Hepatocyte (in vitro differentiated cells): ENCODE data around the gene ZYG11A. TPM values are rescaled to one million over a fixed set of nuclear protein-coding genes. Genes with fewer than 3 reads are reported as not detected.

Source experiments
- DNase-seq: peaks from one replicate; pipeline ENCODE4 v3.0.0-alpha.2; 2016; ENCODE audit warnings: low spot score
- H2AFZ ChIP-seq: fragments of 200-600 bp; sonication (generic); 2 replicates; pipeline ENCODE4 v1.6.0; 2016; ENCODE audit warnings: antibody characterized with exemption, mild to moderate bottlenecking
- H3K27ac ChIP-seq: fragments of 200-600 bp; sonication (generic); 2 replicates; pipeline ENCODE4 v1.5.1; 2016; ENCODE audit warnings: mild to moderate bottlenecking
- H3K27me3 ChIP-seq: fragments of 200-600 bp; sonication (generic); 2 replicates; pipeline ENCODE4 v1.6.1; 2016
- H3K36me3 ChIP-seq: fragments of 200-600 bp; sonication (generic); replicated peaks from 2 replicates; pipeline ENCODE4 v1.5.1; 2016; ENCODE audit warnings: low read depth; ENCODE audit not compliant: insufficient read depth
- H3K4me1 ChIP-seq: fragments of 200-600 bp; sonication (generic); 2 replicates; pipeline ENCODE4 v1.5.1; 2016; ENCODE audit warnings: mild to moderate bottlenecking, moderate library complexity; ENCODE audit not compliant: insufficient read depth
- H3K4me2 ChIP-seq: fragments of 200-600 bp; sonication (generic); 2 replicates; pipeline ENCODE4 v1.6.0; 2016
- H3K4me3 ChIP-seq: fragments of 200-600 bp; sonication (generic); 2 replicates; pipeline ENCODE4 v1.5.1; 2016; ENCODE audit warnings: mild to moderate bottlenecking
- H3K79me2 ChIP-seq: fragments of 200-600 bp; sonication (generic); 2 replicates; pipeline ENCODE4 v1.6.0; 2017; ENCODE audit warnings: mild to moderate bottlenecking
- H3K9me2 ChIP-seq: fragments of 200-600 bp; sonication (generic); replicated peaks from 2 replicates; pipeline ENCODE4 v1.6.0; 2017; ENCODE audit warnings: mild to moderate bottlenecking; ENCODE audit not compliant: insufficient read depth
- H3K9me3 ChIP-seq: fragments of 200-600 bp; sonication (generic); 2 replicates; pipeline ENCODE4 v1.5.1; 2016; ENCODE audit warnings: low read depth, mild to moderate bottlenecking
- H4K20me1 ChIP-seq: fragments of 200-600 bp; sonication (generic); 2 replicates; pipeline ENCODE4 v1.6.0; 2016; ENCODE audit warnings: mild to moderate bottlenecking; ENCODE audit not compliant: insufficient read depth, poor library complexity, severe bottlenecking
- EZH2 ChIP-seq: fragments of 200-600 bp; sonication (generic); IDR thresholded peaks from 2 replicates; pipeline ENCODE4 v1.6.1; 2016; ENCODE audit warnings: antibody characterized with exemption, mild to moderate bottlenecking, borderline replicate concordance
- EZH2phosphoT487 ChIP-seq: fragments of 200-600 bp; sonication (generic); IDR thresholded peaks from one replicate; pipeline ENCODE4 v1.6.1; 2018; ENCODE audit warnings: antibody characterized with exemption, mild to moderate bottlenecking, low read depth, moderate library complexity; ENCODE audit not compliant: unreplicated experiment, severe bottlenecking
- WGBS: methylation state at CpG from one replicate; pipeline ENCODE4 v1.1.6; 2016; ENCODE audit warnings: low lambda C conversion rate; ENCODE audit errors: missing lambda C conversion rate; 5-methylcytosine and 5-hydroxymethylcytosine counted together
- polyA plus RNA-seq: library from polyadenylated mRNA; unstranded; fragments of >200 nt; fragmentation: Nextera tagmentation; extraction: Ambion mirVana; gene quantifications from 2 replicates; pipeline ENCODE4 v1.2.1, GENCODE V29; 2016
- total RNA-seq: library from RNA; depleted of rRNA; stranded (reverse); fragments of >200 nt; gene quantifications from 2 replicates; pipeline ENCODE4 v1.2.3, GENCODE V29; 2014
- TF ChIP-seq, protein P1 (sequence below): fragments of 200-600 bp; sonication (generic); IDR thresholded peaks from 2 replicates; pipeline ENCODE4 v1.5.1; 2016; ENCODE audit warnings: antibody characterized with exemption, mild to moderate bottlenecking; ENCODE audit not compliant: poor library complexity

The ZYG11A gene
- total and polyA plus RNA-seq, 2 experiments from 2014 or later: 0.40 to 1.8 TPM

DNA sequence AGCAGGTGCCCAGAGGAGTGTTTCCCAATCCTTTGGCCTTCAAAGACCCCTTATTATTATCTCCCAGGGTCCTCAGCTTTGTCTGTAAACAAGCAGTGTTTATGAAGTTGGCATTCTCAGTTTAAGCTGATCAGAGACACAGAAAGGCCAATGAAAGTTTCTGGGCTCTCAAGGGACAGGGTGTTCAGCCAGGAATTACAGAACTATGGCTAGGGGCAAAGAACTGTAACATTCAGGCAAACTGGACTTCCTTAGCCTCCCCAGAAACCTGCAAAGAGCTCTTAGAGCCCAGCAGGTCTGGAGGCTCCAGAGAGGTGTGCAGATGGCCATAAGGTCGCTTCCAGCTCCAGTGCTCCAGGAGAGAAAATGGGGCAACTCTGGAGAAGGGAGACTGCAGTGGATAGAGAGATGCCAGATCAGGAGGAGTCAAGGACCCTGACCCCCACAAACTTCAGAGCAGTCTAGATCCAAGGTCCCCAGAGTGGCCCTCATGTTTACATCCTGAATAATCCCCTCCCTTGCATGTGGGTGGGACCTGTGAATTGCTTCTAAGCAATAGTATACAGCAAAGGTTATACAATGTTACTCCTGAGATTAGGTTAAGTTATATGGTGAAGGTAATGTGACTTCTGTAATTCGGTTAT, 72.8 kb downstream of the ZYG11A start:
- H3K9me2 ChIP-seq: no peaks in the 10 kb centered on the region
- TF ChIP-seq EZH2 (no peak), EZH2phosphoT487 (no peak)
- TF ChIP-seq, protein P1, sequence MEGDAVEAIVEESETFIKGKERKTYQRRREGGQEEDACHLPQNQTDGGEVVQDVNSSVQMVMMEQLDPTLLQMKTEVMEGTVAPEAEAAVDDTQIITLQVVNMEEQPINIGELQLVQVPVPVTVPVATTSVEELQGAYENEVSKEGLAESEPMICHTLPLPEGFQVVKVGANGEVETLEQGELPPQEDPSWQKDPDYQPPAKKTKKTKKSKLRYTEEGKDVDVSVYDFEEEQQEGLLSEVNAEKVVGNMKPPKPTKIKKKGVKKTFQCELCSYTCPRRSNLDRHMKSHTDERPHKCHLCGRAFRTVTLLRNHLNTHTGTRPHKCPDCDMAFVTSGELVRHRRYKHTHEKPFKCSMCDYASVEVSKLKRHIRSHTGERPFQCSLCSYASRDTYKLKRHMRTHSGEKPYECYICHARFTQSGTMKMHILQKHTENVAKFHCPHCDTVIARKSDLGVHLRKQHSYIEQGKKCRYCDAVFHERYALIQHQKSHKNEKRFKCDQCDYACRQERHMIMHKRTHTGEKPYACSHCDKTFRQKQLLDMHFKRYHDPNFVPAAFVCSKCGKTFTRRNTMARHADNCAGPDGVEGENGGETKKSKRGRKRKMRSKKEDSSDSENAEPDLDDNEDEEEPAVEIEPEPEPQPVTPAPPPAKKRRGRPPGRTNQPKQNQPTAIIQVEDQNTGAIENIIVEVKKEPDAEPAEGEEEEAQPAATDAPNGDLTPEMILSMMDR: no peak
- H3K79me2 ChIP-seq: peaks cover 4% of the 10 kb centered on the region
- H2AFZ ChIP-seq: no peak overlapping the region
- H4K20me1 ChIP-seq: no peaks in the 10 kb centered on the region
- H3K4me1 ChIP-seq: no peaks in the 10 kb centered on the region
- H3K9me3 ChIP-seq: no peaks in the 10 kb centered on the region
- no peaks in the 10 kb centered on the region for H3K27me3 ChIP-seq
- no peak overlapping the region for H3K27ac ChIP-seq
- 78% methylated on average over 2 of the region's 2 CpGs for WGBS
- H3K4me3 ChIP-seq: no peak overlapping the region
- DNase-seq: no peak
- no peak overlapping the region for H3K4me2 ChIP-seq
- H3K36me3 ChIP-seq: no peaks in the 10 kb centered on the region

DNA sequence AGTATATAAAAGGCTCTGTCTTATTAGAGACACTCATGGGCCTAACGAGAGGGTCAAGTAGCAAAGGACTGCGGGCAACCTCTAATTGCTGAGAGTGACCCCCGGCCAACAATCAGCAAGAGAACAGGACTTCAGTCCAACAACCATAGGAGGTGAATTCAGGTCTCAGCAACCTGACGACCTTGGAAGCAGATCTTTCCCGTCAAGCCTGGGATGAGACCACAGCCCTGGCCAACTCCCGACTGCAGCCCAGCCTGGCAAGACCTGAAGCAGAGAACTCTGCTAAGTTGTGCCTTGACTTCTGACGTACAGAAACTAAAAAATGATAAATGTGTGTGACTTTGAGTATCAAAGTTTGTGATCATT, 73.3 kb downstream of the ZYG11A start:
- peaks cover 6% of the 10 kb centered on the region for H3K79me2 ChIP-seq
- no peaks in the 10 kb centered on the region for H3K36me3 ChIP-seq
- no peak for TF ChIP-seq EZH2phosphoT487
- no peak for TF ChIP-seq EZH2
- TF ChIP-seq, protein P1: no peak
- H3K27me3 ChIP-seq: no peaks in the 10 kb centered on the region
- H3K9me3 ChIP-seq: no peaks in the 10 kb centered on the region
- no peak overlapping the region for H3K4me3 ChIP-seq
- H3K4me1 ChIP-seq: no peaks in the 10 kb centered on the region
- H3K9me2 ChIP-seq: no peaks in the 10 kb centered on the region
- H4K20me1 ChIP-seq: no peaks in the 10 kb centered on the region
- H2AFZ ChIP-seq: no peak overlapping the region
- H3K27ac ChIP-seq: no peak overlapping the region
- DNase-seq: no peak
- WGBS: 88% methylated on average over 7 of the region's 7 CpGs
- H3K4me2 ChIP-seq: no peak overlapping the region

DNA sequence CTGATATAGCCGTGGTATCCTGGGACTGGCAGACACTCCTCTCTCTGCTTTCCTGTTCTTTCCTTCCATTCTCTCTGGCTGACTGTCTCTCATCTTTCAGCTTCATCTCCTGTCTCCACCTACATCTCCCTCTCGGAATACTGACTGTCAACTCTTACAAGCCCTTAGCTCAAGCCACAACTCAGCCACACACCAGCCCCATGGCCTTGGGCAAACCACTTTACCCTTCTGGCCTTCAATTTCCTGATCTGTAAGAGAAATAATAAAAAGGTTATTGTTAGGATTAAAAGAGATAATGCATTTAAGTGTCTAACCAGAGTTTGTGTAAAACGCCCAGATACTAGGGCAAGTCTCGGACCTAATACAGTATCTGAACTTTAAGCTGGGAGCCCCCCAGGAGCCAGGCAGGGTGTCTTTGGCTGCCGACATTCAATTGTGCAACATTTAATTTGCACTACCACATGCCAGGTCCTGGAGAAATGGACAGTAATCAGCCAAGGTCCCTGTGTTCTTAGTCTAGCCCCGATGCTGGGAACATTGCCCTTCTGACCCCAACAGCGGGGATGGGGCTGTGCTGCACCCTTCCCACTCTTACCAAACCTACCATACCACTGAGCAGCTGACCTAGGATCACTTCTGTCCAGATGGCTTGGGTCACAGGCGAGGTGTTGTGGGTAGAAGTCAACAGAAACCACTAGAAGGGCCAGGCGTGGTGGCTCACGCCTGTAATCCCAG, 73.8 kb downstream of the ZYG11A start:
- no peak for DNase-seq
- Histone ChIP-seq H3K9me2 (no peaks in the 10 kb centered on the region), H3K27ac (no peak overlapping the region), H2AFZ (no peak overlapping the region), H4K20me1 (no peaks in the 10 kb centered on the region), H3K27me3 (no peaks in the 10 kb centered on the region), H3K4me2 (no peak overlapping the region), H3K4me1 (no peaks in the 10 kb centered on the region), H3K9me3 (no peaks in the 10 kb centered on the region), H3K36me3 (no peaks in the 10 kb centered on the region), H3K79me2 (peaks cover 9% of the 10 kb centered on the region), H3K4me3 (no peak overlapping the region)
- TF ChIP-seq EZH2phosphoT487 (no peak), EZH2 (no peak)
- TF ChIP-seq, protein P1: no peak
- 86% methylated on average over 10 of the region's 10 CpGs for WGBS
